ENCODE results near the gene HMGCS2. TPM values are rescaled to one million over a fixed set of nuclear protein-coding genes. Genes with fewer than 3 reads are reported as not detected.

Gene HMGCS2
- total and polyA plus RNA-seq, 12 donors, result 0.83 to 313 (median 11.2) TPM

DNA sequence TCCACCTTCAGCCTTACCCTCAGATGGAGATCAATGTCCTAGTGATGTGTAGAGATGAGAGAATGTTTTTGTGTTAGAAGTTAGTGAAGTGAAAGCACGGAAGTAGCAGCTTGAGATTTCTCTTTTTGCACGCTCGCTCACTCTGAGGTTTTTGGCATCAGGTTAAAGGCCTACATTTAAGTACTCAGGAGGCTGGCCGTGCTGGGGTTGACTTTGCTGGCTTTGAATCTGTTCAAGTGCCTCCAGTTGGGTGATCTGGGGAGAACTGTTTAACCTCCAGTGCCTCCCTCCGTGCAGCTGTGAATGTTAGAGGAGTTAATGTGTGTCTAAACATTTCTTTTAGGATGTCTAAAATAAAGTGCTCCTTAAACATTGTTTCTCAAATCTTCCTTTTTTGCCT, 43.1 kb downstream of the HMGCS2 start:
- no peak for ATAC-seq
- H3K36me3 ChIP-seq, result peaks cover 0 to 22% (median 0%) of the 10 kb centered on the region in 9 donors
- TF ChIP-seq, protein P1, sequence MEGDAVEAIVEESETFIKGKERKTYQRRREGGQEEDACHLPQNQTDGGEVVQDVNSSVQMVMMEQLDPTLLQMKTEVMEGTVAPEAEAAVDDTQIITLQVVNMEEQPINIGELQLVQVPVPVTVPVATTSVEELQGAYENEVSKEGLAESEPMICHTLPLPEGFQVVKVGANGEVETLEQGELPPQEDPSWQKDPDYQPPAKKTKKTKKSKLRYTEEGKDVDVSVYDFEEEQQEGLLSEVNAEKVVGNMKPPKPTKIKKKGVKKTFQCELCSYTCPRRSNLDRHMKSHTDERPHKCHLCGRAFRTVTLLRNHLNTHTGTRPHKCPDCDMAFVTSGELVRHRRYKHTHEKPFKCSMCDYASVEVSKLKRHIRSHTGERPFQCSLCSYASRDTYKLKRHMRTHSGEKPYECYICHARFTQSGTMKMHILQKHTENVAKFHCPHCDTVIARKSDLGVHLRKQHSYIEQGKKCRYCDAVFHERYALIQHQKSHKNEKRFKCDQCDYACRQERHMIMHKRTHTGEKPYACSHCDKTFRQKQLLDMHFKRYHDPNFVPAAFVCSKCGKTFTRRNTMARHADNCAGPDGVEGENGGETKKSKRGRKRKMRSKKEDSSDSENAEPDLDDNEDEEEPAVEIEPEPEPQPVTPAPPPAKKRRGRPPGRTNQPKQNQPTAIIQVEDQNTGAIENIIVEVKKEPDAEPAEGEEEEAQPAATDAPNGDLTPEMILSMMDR (IDR thresholded peaks at IDR 0.05), result no peak
- H3K27me3 ChIP-seq, result no peaks in the 10 kb centered on the region
- H3K27ac ChIP-seq, result no peak overlapping the region
- 95 to 96% methylated on average over 5 of the region's 5 CpGs for WGBS, 2 donors
- DNase-seq, result no peak
- no peaks in the 10 kb centered on the region for H3K9me3 ChIP-seq
- intact Hi-C loops (cut with DNase I), result no loop called here
- H3K4me3 ChIP-seq, result no peak overlapping the region
- no peaks in the 10 kb centered on the region for H3K4me1 ChIP-seq

DNA sequence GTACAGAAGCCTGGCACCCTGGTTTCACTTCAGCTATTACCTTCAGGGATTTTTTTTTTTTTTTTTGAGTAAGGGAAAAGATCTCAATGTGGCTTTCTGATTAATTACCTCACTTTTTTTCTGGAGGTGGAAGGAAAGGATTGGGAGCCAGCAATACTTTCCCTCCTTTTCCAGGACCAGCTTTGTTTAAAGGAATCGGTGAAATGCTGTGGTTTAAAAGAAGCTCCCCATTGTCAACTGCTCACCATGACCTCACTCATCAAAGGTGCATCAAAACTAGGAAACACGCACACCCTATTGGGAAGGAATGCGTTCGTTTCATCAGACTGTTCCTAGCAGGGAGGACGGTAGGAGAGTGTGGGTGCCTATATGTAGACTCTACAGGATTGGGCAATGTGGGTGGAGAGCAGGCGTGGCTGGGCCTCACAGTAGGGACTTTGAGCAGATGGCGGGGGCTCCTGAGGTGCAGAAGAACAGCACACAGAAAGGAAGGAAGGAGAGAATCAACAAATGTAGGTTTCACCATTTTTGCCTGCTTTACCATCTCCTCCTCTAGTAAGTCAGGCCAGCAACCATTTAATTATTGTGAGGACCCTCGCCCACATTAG, 44.0 kb downstream of the HMGCS2 start:
- Histone ChIP-seq H3K9me3 (no peaks in the 10 kb centered on the region), H3K4me1 (no peaks in the 10 kb centered on the region), H3K27me3 (no peaks in the 10 kb centered on the region), H3K4me3 (no peak overlapping the region), H3K36me3 (peaks cover 0 to 21% (median 0%) of the 10 kb centered on the region in 9 donors), H3K27ac (no peak overlapping the region)
- TF ChIP-seq, protein P1 (IDR thresholded peaks at IDR 0.05), result no peak
- intact Hi-C loops (cut with DNase I), result no loop called here
- DNase-seq, result no peak
- 85 to 97% methylated on average over 8 of the region's 8 CpGs for WGBS, 2 donors
- no peak for ATAC-seq

DNA sequence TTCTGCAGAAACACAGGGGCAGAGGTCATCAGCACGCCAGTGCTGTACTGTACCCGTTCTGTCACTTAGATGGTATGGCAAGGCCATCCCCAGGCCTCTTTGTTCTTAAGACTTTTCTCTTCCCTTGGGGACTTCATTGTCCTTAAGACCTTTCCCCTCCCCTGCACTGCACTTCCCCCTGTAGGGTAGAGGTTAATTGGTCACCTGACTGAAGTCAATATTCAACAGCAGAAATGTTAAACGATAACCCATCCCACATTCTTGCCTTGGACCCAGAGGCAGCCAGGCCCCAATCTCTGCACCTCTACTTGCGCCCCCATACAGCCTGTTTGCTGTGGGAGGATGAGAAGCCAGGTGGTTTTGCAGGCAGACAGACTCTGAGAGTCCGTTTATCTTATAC, 46.8 kb downstream of the HMGCS2 start:
- DNase-seq (no peak), ATAC-seq (no peak)
- TF ChIP-seq, protein P1 (IDR thresholded peaks at IDR 0.05), result no peak
- H3K4me3 ChIP-seq, result no peak overlapping the region
- WGBS, 2 donors, result 83 to 86% methylated on average over 5 of the region's 5 CpGs
- H3K27me3 ChIP-seq, result no peaks in the 10 kb centered on the region
- H3K27ac ChIP-seq, result no peak overlapping the region
- H3K9me3 ChIP-seq, result no peaks in the 10 kb centered on the region
- H3K36me3 ChIP-seq, result peaks cover 0 to 18% (median 0%) of the 10 kb centered on the region in 9 donors
- no peaks in the 10 kb centered on the region for H3K4me1 ChIP-seq
- intact Hi-C loops (cut with DNase I), result no loop called here

DNA sequence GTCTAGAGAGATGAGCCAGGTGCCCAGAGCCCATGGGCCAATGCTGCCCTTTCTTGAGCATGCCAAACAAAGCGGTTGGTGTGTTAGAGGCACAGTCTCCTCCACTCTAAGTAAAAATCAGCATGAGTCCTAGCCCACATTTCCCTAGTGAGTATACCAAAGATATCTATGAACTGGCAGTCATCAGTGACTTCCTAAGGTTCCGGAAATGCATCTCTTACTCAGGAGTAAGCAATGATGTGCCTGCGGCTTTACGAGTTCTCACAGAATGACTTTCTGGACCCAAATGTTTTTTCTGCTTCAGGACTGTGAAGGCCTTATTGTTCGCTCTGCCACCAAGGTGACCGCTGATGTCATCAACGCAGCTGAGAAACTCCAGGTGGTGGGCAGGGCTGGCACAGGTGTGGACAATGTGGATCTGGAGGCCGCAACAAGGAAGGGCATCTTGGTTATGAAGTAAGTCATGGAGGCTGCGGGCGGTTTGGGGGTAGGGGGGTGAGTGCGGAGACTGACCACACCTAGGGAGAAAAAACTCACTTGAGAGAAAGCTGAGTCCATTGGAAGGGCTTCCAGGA, 47.8 kb downstream of the HMGCS2 start:
- ATAC-seq (no peak), DNase-seq (no peak)
- no peak overlapping the region for H3K4me3 ChIP-seq
- peaks cover 0 to under 1% (median 0%) of the 10 kb centered on the region in 9 donors for H3K4me1 ChIP-seq
- H3K36me3 ChIP-seq, result peaks cover 0 to 16% (median 0%) of the 10 kb centered on the region in 9 donors
- 97 to 98% methylated on average over 11 of the region's 11 CpGs for WGBS, 2 donors
- H3K27me3 ChIP-seq, result no peaks in the 10 kb centered on the region
- no peak overlapping the region for H3K27ac ChIP-seq
- H3K9me3 ChIP-seq, result no peaks in the 10 kb centered on the region
- intact Hi-C loops (cut with DNase I), result no loop called here
- TF ChIP-seq, protein P1 (IDR thresholded peaks at IDR 0.05), result no peak

All from heart right ventricle (tissue), 16 donors.